Duodenal mucosa (tissue), 2 donors: ENCODE data around the gene PDK3.

Experiments used
- H3K27ac ChIP-seq: one replicate; pipeline ENCODE4 v1.7.0; 2013; ENCODE audit warnings: low read depth, low read length
- H3K27me3 ChIP-seq, 2 donors: one replicate each; pipeline ENCODE4 v1.7.0; 2013; ENCODE audit warnings: low read length in 2 of 2, control low read depth in 1 of 2; ENCODE audit not compliant: insufficient read depth in 2 of 2, control insufficient read depth in 1 of 2
- H3K36me3 ChIP-seq, 2 donors: one replicate each; pipeline ENCODE4 v1.7.0; 2013; ENCODE audit warnings: low read length in 2 of 2, control low read depth in 1 of 2; ENCODE audit not compliant: insufficient read depth in 2 of 2, control insufficient read depth in 1 of 2
- H3K4me1 ChIP-seq, 2 donors: one replicate each; pipeline ENCODE4 v1.7.0; 2013; ENCODE audit warnings: low read length in 2 of 2, control low read depth in 1 of 2; ENCODE audit not compliant: insufficient read depth in 2 of 2, control insufficient read depth in 1 of 2
- H3K4me3 ChIP-seq, 2 donors: one replicate each; pipeline ENCODE4 v1.7.0; 2013; ENCODE audit warnings: low read length in 2 of 2, low read depth in 1 of 2
- H3K9ac ChIP-seq, 2 donors: one replicate each; pipeline ENCODE4 v1.7.0; 2013; ENCODE audit warnings: low read length in 2 of 2, low read depth in 1 of 2
- H3K9me3 ChIP-seq, 2 donors: one replicate each; pipeline ENCODE4 v1.7.0; 2013; ENCODE audit warnings: low read length in 2 of 2, control low read depth in 1 of 2; ENCODE audit not compliant: control insufficient read depth in 1 of 2

PDK3 gene

GRCh38 chrX:24495700-24496099 is 30.6 kb downstream of the PDK3 start:
- Histone ChIP-seq H3K27me3 (no peaks in the 10 kb centered on the region), H3K27ac (no peak overlapping the region), H3K9me3 (no peaks in the 10 kb centered on the region), H3K4me1 (peaks cover 9 to 16% of the 10 kb centered on the region in 2 donors), H3K4me3 (no peak overlapping the region), H3K36me3 (peaks cover 0 to 5% of the 10 kb centered on the region in 2 donors), H3K9ac (no peak overlapping the region)

GRCh38 chrX:24498181-24498580 is 33.1 kb downstream of the PDK3 start:
- no peak overlapping the region for H3K27ac ChIP-seq
- H3K9ac ChIP-seq, result no peak overlapping the region

GRCh38 chrX:24498975-24499374 is 33.9 kb downstream of the PDK3 start:
- Histone ChIP-seq H3K9me3 (no peaks in the 10 kb centered on the region), H3K4me3 (no peak overlapping the region), H3K27me3 (no peaks in the 10 kb centered on the region), H3K36me3 (peaks cover 0 to 5% of the 10 kb centered on the region in 2 donors), H3K27ac (no peak overlapping the region), H3K9ac (no peak overlapping the region), H3K4me1 (peaks cover 1 to 8% of the 10 kb centered on the region in 2 donors)

More at GRCh38 chrX:24498181-24498580, 33.1 kb downstream of the PDK3 start:
- Histone ChIP-seq H3K4me3 (no peak overlapping the region), H3K27me3 (no peaks in the 10 kb centered on the region), H3K36me3 (peaks cover 0 to 5% of the 10 kb centered on the region in 2 donors), H3K9me3 (no peaks in the 10 kb centered on the region), H3K4me1 (peaks cover 9 to 16% of the 10 kb centered on the region in 2 donors)

- Histone ChIP-seq H3K4me1 (no peaks in the 10 kb centered on the region), H3K9ac (no peak overlapping the region), H3K27me3 (no peaks in the 10 kb centered on the region), H3K4me3 (no peak overlapping the region), H3K27ac (no peak overlapping the region), H3K9me3 (no peaks in the 10 kb centered on the region), H3K36me3 (peaks cover 8 to 13% of the 10 kb centered on the region in 2 donors)
These were observed 41.0 kb downstream of the PDK3 start for GRCh38 chrX:24506082-24506481.

GRCh38 chrX:24508375-24508774 is 43.3 kb downstream of the PDK3 start:
- H3K27me3 ChIP-seq, result no peaks in the 10 kb centered on the region

GRCh38 chrX:24513416-24513815 is 48.3 kb downstream of the PDK3 start:
- Histone ChIP-seq H3K4me1 (no peaks in the 10 kb centered on the region), H3K36me3 (peaks cover 0 to 5% of the 10 kb centered on the region in 2 donors), H3K9me3 (no peaks in the 10 kb centered on the region), H3K4me3 (no peak overlapping the region), H3K9ac (no peak overlapping the region), H3K27me3 (no peaks in the 10 kb centered on the region), H3K27ac (no peak overlapping the region)

More at GRCh38 chrX:24508375-24508774, 43.3 kb downstream of the PDK3 start:
- Histone ChIP-seq H3K9me3 (no peaks in the 10 kb centered on the region), H3K9ac (no peak overlapping the region), H3K4me3 (no peak overlapping the region), H3K4me1 (no peaks in the 10 kb centered on the region), H3K36me3 (peaks cover 8 to 13% of the 10 kb centered on the region in 2 donors), H3K27ac (no peak overlapping the region)

GRCh38 chrX:24515447-24515846 is 50.4 kb downstream of the PDK3 start:
- no peak overlapping the region for H3K4me3 ChIP-seq
- H3K4me1 ChIP-seq, result no peaks in the 10 kb centered on the region
- H3K9me3 ChIP-seq, result no peaks in the 10 kb centered on the region
- no peaks in the 10 kb centered on the region for H3K36me3 ChIP-seq
- H3K27me3 ChIP-seq, result no peaks in the 10 kb centered on the region
- H3K27ac ChIP-seq, result no peak overlapping the region
- H3K9ac ChIP-seq, result no peak overlapping the region

GRCh38 chrX:24520472-24520871 is 55.4 kb downstream of the PDK3 start:
- Histone ChIP-seq H3K36me3 (peaks cover 4 to 9% of the 10 kb centered on the region in 2 donors), H3K4me1 (no peaks in the 10 kb centered on the region), H3K9ac (no peak overlapping the region), H3K4me3 (no peak overlapping the region), H3K27me3 (no peaks in the 10 kb centered on the region), H3K27ac (no peak overlapping the region), H3K9me3 (no peaks in the 10 kb centered on the region)

GRCh38 chrX:24525455-24525854 is 60.4 kb downstream of the PDK3 start:
- no peaks in the 10 kb centered on the region for H3K9me3 ChIP-seq
- H3K36me3 ChIP-seq, result peaks cover 11 to 24% of the 10 kb centered on the region in 2 donors
- H3K4me3 ChIP-seq, result no peak overlapping the region
- no peak overlapping the region for H3K27ac ChIP-seq
- H3K27me3 ChIP-seq, result no peaks in the 10 kb centered on the region
- no peak overlapping the region for H3K9ac ChIP-seq
- H3K4me1 ChIP-seq, result no peaks in the 10 kb centered on the region

- peaks cover 11 to 22% of the 10 kb centered on the region in 2 donors for H3K36me3 ChIP-seq
- no peaks in the 10 kb centered on the region for H3K9me3 ChIP-seq
- no peak overlapping the region for H3K4me3 ChIP-seq
- H3K27ac ChIP-seq, result no peak overlapping the region
- H3K9ac ChIP-seq, result no peak overlapping the region
- H3K27me3 ChIP-seq, result no peaks in the 10 kb centered on the region
- H3K4me1 ChIP-seq, result no peaks in the 10 kb centered on the region
These were observed 61.5 kb downstream of the PDK3 start for GRCh38 chrX:24526616-24527015.

- no peak overlapping the region for H3K27ac ChIP-seq
- no peaks in the 10 kb centered on the region for H3K4me1 ChIP-seq
- H3K27me3 ChIP-seq, result no peaks in the 10 kb centered on the region
- no peak overlapping the region for H3K4me3 ChIP-seq
- H3K36me3 ChIP-seq, result peaks cover 8 to 18% of the 10 kb centered on the region in 2 donors
- H3K9ac ChIP-seq, result no peak overlapping the region
- no peaks in the 10 kb centered on the region for H3K9me3 ChIP-seq
These were observed 63.5 kb downstream of the PDK3 start for GRCh38 chrX:24528605-24529004.
